NCI-H774 (cell line): ENCODE data around the gene ARHGAP10.
A peak's percentile ranks its signal among the peaks of the same experiment; 100 is the strongest.
"Not testable (repeated sequence)": the region's sequence is repeated elsewhere in the genome, so short reads cannot be mapped to it uniquely, and the experiment has no call there.

ENCODE experiments used
- DNase-seq: peaks from one replicate; lab custom pipeline; 2025; lab: John Stamatoyannopoulos, UW

ARHGAP10 gene

GRCh38 chr4:147847751-147848590, 116.1 kb downstream of the ARHGAP10 start:
- DNase-seq = no peak

DNA sequence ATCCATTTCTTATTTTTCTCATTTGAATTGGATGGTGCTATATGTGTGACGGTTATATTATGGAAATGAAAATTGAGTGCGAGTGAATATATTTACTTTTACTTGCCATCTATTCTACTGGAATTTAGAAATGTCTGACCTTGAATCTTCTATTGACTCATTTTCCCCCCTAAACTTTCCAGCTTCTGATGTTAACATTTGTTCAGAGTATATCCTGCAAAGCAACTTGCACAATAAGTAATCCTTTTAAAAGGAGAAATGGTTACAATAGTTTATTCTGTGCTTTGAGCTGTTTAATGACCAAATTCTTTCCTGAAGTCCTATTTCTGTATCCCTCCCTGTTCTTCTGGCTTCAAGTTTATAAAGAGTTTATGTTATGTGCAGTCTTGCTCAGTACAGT, 116.7 kb downstream of the ARHGAP10 start:
- DNase-seq = no peak

GRCh38 chr4:147851135-147851534, 119.2 kb downstream of the ARHGAP10 start:
- DNase-seq = no peak

DNA sequence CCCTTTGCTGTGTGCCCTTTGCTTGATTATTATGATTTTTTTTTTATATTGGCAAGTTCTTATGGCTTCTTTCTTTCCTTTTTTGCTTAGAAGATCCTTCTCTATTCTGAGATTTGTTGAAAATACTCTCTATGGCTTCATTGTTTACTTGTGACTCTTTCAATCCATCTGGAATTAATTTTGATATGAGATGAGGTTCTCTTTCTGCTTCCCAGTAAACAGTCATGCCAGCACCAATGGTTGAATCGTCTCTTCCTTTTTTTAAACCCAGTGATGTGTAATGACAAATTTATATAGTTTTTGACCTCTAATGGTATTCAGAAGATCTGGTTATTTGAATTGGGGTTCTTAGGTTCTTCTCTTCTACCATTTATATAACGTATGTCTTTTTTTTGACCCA, 121.8 kb downstream of the ARHGAP10 start:
- DNase-seq = no peak

DNA sequence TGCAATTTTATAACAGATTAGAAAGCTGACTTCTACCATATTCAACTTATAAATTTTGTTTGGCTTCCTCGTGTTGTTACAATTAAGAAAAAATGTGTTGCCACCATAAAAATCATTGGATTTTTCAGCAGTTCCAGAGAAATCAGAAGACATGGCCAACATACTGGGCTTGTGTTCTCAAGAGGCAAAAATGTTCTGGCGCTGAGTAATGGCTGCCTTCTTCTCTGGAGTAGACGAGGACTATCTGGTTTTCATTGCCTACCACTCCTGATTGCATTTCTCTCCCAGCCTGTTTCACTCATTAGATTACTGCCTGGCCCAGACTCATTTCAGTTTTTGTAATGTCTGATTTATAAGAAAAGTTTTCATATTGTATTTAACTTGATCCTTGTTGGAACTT, 122.3 kb downstream of the ARHGAP10 start:
- no peak for DNase-seq

- DNase-seq = no peak
These were observed 123.7 kb downstream of the ARHGAP10 start for GRCh38 chr4:147855571-147856009.

DNA sequence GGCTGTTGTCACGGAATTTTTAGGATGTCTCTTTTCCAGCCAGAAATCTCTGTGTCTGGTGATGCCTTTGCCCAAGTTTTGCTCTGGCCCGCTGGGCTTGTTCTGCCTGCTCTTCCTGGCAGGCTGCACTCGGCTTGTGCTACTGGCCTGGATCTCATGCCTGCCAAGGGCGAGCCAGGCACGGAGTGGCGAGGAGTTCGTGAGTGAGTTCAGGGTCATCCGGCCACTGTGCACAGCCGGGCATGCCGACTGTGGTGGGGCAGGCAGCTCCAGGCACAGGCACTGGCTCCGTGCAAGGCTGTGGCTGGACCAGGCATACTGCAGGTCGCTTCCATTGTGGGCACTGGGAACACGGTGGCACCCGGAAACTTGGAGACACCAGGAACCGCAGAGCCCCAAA, 129.1 kb downstream of the ARHGAP10 start:
- no peak for DNase-seq

- no peak for DNase-seq
These were observed 130.3 kb downstream of the ARHGAP10 start for GRCh38 chr4:147862043-147862692.

GRCh38 chr4:147863111-147863747, 131.3 kb downstream of the ARHGAP10 start:
- no peak for DNase-seq

GRCh38 chr4:147863808-147864472, 132.1 kb downstream of the ARHGAP10 start:
- no peak for DNase-seq

DNA sequence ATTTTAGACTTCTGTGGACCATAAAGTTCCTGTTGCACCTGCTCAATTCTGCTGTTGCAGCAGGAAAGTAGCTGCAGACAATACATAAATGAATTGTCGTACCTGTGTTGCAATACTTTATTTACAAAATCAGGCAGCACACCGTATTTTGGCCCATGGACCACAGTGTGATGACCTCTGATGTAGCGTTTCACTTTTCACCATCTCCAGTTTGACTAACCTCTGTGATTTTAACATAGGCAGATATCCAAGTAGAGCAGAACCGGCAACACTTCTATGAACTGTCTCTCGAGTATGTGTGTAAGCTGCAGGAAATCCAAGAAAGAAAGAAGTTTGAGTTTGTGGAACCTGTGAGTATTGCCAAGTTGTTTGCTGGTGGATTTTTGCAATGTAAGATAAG, 132.7 kb downstream of the ARHGAP10 start:
- DNase-seq = no peak

DNA sequence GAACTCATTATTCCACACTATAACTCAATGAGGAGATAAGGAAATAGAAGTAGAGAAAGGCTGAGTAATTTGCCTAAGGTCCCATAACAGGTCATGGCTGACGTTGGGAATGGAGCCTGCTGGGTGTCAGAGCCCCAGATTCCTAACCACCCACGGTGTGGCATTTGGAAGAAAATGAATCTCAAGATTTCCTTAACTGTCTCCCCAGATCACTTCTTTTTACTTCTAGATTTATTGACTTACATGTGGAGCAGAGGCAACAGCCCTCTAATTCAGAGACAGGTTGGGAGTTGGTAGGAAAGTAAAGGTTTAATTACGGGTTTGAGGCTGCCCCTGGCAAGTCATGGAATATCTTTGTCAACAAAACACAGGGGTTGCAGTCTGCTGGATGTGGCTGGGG, 134.0 kb downstream of the ARHGAP10 start:
- DNase-seq = no peak

DNA sequence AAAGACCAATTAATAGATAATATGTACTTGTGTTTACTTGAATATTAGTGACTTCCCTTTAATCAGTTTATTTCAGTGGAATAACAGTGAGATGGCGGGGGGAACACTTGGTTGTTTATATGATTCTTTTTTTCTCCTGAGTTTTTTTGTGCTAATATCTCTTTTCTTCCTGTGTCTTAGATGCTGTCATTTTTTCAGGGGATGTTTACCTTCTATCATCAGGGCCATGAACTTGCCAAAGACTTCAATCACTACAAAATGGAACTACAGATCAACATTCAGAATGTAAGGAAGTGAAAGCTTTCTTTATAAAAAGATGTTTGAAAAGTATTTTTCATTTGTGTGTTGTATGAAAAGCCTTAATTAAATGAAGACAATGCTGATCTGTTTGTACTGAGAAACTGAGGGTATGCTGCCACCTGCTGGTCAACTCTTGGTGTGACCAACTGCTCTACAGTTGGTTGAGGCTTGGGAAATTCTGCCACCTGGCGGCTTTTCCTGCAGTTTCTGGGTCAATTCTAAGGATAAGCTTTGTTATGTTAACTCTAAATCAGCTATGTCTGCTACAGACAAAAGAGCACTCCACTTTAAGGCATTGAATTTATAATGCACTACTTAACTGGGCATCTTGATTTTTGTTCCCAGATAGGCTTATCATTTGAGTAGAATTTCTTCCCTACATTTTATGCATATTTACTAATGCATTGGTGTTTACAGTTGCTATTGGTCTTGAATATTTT, 134.8 kb downstream of the ARHGAP10 start:
- peak; percentile 42 for DNase-seq

DNA sequence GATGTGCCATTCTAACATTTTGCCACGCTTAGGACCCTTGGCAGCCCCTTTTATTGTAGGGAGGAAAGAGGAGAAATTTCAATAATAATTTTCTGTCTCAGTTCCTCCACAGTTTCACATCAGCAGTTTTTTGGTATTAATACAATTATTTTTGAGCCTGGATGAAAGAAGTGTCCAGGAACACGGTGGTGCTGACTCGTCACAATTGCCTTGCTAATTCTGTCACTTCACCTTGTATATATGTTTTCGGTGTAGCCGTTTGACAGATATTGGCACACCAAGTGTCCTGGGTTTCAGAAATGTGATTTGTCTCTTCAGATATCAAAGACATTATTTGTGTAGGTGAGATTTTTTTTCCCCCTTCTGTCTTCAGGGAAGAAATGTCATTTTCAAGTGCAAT, 142.2 kb downstream of the ARHGAP10 start:
- no peak for DNase-seq

DNA sequence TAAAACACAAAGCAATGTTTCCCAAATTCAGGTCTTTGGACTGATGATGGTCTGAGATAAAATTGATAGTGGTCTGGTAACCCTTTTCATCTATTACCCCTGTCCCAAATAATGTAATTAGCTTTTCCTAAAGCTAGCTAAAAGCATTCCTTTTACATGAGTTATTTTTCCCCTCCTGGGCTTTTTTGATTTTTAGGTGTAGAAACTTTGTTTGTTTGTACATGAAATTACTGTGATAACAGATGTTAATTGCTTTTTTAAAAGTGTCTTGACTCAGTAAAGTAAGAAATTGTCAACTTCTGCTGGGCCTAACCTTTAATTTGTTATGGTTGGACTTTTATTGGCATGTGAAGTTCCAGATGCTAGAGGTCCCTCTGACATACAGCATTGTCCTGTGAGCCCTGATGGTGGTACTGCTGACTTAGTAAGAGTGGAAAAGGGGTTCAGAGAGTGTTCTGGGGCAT, 145.5 kb downstream of the ARHGAP10 start:
- no peak for DNase-seq

DNA sequence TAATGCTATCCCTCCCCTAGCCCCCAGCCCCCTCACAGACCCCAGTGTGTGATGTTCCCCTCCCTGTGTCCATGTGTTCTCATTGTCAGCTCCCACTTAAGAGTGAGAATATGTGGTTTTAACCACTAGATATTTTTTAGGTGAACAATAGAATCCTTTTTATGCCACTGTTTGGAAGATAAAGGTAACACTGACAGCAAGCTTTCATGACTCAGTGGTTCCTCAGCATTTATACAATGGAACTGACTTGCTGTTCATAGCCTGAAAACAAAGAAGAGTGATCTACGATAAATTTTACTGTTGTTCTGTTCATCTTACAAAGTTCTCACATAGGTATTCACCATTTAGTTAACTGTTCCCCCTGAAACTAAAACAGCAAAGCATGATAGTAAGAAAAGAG, 147.8 kb downstream of the ARHGAP10 start:
- DNase-seq = no peak

GRCh38 chr4:147880511-147880910, 148.6 kb downstream of the ARHGAP10 start:
- no peak for DNase-seq

DNA sequence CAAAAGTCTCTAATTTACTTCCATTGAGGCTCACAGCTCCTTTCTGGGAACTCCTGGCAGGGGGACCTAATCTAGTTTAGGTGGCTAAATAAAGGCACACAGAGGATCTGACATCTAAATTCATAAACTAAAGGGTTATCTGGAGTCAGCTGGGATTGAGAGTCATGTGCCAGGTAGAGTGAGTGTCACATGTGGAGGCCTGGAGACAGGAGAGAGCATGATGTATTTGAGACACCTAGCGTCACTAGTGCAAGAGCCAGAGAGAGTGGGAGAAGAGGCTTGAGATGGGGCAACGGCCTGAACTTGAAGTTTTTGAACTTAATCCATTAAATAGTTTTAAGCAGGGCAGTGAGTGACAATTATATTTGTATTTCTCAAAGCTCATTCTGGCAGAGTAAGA, 152.6 kb downstream of the ARHGAP10 start:
- DNase-seq = no peak

- not testable (repeated sequence) for DNase-seq
These were observed 153.3 kb downstream of the ARHGAP10 start for GRCh38 chr4:147885216-147885615.

DNA sequence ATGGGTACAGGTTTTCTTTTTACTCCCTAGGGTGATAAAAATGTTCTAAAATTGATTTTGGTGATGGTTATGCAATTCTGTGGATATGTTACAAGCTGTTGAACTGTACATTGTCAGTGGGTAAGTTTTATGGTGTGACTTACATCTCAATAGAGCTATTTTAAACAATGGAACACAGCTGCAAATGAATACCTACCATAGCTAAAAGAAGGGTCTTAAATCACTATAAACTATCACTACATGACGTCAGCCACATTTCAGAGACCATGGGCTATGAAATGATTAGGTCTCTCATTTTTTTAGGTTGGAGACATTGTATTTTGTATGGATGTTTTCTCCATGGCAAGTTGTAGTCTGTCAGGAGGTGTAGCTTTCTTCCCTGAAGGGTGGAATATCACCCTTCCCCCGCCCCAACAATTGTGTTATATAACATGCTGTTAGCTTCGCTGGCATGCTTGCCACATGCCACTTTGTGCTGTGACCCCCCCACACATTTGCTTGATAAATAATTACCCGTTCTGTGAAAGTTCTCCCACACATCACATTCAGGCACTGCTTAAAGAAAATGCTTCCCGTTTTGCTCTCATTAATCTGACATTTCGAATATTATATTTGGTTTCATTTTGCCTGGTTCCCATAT, 159.7 kb downstream of the ARHGAP10 start:
- DNase-seq = no peak

DNA sequence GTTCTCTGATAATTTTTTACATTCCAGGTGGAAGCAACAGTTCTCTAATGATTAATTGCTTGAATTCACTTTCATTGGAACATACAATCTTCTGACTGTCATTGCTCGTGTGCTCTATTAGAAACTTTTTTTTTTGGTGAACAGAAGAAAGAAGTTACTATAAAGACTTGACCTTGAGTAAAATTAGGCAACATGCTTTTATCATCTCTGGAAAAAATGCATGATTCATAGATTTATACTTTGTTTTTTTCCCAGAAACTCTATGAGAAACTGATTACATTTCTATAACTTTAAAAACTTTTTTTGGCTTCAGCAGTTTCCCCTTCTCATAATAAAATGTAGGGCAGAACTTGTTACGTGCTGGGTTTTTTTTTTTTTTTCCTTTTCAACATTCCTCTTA, 167.6 kb downstream of the ARHGAP10 start:
- DNase-seq = no peak
